GM12878 (cell line): ENCODE results near the gene SEPHS2. TPM values are rescaled to one million over a fixed set of nuclear protein-coding genes. Genes with fewer than 3 reads are reported as not detected.

Source experiments
- BCL11A ChIP-seq: IDR thresholded peaks from 2 replicates; pipeline ENCODE4 v1.6.1; 2011; ENCODE audit warnings: low read depth, low read length
- E4F1 ChIP-seq: fragments of 450-650 bp; IDR thresholded peaks from 2 replicates; pipeline ENCODE4 v1.6.1; 2018; ENCODE audit warnings: borderline replicate concordance, mild to moderate bottlenecking; ENCODE audit not compliant: partially characterized antibody
- EP300 ChIP-seq, 2 experiments: fragments of 150-350 bp in 1 of 2; IDR thresholded peaks; 2 replicates each; pipeline ENCODE4 v1.6.1; 2011 to 2012; ENCODE audit warnings: low read depth in 2 of 2, low read length in 2 of 2, borderline replicate concordance in 1 of 2, improper control_type of control experiment in 1 of 2, inconsistent platforms in 1 of 2; ENCODE audit not compliant: control insufficient read depth in 1 of 2
- ESRRA ChIP-seq: IDR thresholded peaks from 2 replicates; pipeline ENCODE4 v1.6.1; 2012; ENCODE audit warnings: mild to moderate bottlenecking, low read length, improper control_type of control experiment
- ETV6 ChIP-seq, 2 experiments: fragments of 450-650 bp in 1 of 2; IDR thresholded peaks in 1 of 2; conservative IDR thresholded peaks in 1 of 2; 2 replicates each; pipeline ENCODE4 v1.6.1; 2014; ENCODE audit warnings: antibody characterized with exemption in 1 of 2, borderline replicate concordance in 1 of 2, low read depth in 1 of 2, mild to moderate bottlenecking in 1 of 2, moderate library complexity in 1 of 2
- HDAC2 ChIP-seq: fragments of 200-600 bp; sonication (generic); IDR thresholded peaks from 2 replicates; pipeline ENCODE4 v1.6.1; 2017
- IRF3 ChIP-seq: fragments of 450-650 bp; IDR thresholded peaks from 2 replicates; pipeline ENCODE4 v1.6.1; 2014; ENCODE audit warnings: mild to moderate bottlenecking
- MTA2 ChIP-seq: fragments of 450-650 bp; IDR thresholded peaks from 2 replicates; pipeline ENCODE4 v1.6.1; 2016; ENCODE audit warnings: low read depth, mild to moderate bottlenecking, moderate library complexity
- NBN ChIP-seq: fragments of 450-650 bp; IDR thresholded peaks from 2 replicates; pipeline ENCODE4 v1.6.1; 2016
- NFYA ChIP-seq: IDR thresholded peaks from 2 replicates; pipeline ENCODE4 v1.6.1; 2011; ENCODE audit warnings: low read depth, mild to moderate bottlenecking, low read length, improper control_type of control experiment, borderline replicate concordance
- PRDM15 ChIP-seq: fragments of 450-650 bp; formaldehyde crosslinking; IDR thresholded peaks from 2 replicates; pipeline ENCODE4 v1.4.0; 2020; ENCODE audit warnings: mild to moderate bottlenecking, moderate library complexity
- SPI1 ChIP-seq: IDR thresholded peaks from 2 replicates; pipeline ENCODE4 v1.6.1; 2011; ENCODE audit warnings: low read depth, mild to moderate bottlenecking, low read length, moderate library complexity, borderline replicate concordance; ENCODE audit not compliant: insufficient read depth
- SUPT20H ChIP-seq: IDR thresholded peaks from 2 replicates; pipeline ENCODE4 v1.6.1; 2011; ENCODE audit warnings: low read depth, mild to moderate bottlenecking, low read length, moderate library complexity, borderline replicate concordance; ENCODE audit not compliant: control insufficient read depth
- YY1 ChIP-seq: IDR thresholded peaks from 2 replicates; pipeline ENCODE4 v1.6.1; 2011; ENCODE audit warnings: low read depth, mild to moderate bottlenecking, low read length
- polyA plus RNA-seq, 11 experiments: library from polyadenylated mRNA; depleted of rRNA in 4 of 11; unstranded in 6 of 11; stranded (reverse) in 5 of 11; fragments of >200 nt; fragmentation: Nextera tagmentation in 4 of 11; fragmentation: Illumina TruSeq in 1 of 11; extraction: Ambion mirVana in 4 of 11; extraction: Trizol in 1 of 11; gene quantifications; 1 replicate in 1 of 11; 2 replicates in 10 of 11; pipeline versions ENCODE4 v1.2.1 to v1.2.3, GENCODE V29; 2011 to 2016; ENCODE audit warnings: inconsistent platforms in 2 of 11, missing spikeins in 2 of 11, low read depth in 1 of 11
- total RNA-seq, 4 experiments: library from RNA; depleted of rRNA in 3 of 4; stranded (reverse); fragments of >200 nt in 3 of 4; fragmentation: Illumina TruSeq in 1 of 4; extraction: Trizol in 1 of 4; gene quantifications; 2 replicates each; pipeline versions ENCODE4 v1.2.1 to v1.2.3, GENCODE V29; 2013 to 2021
- TF ChIP-seq, protein P1 (sequence below): fragments of 450-650 bp; IDR thresholded peaks from 2 replicates; pipeline ENCODE4 v1.6.1; 2017; ENCODE audit warnings: low read depth, mild to moderate bottlenecking, moderate library complexity
- TF ChIP-seq, protein P2 (sequence below): fragments of 450-650 bp; IDR thresholded peaks from 2 replicates; pipeline ENCODE4 v1.6.1; 2017; ENCODE audit warnings: mild to moderate bottlenecking, low read depth, inconsistent platforms; ENCODE audit not compliant: poor library complexity, severe bottlenecking

SEPHS2 gene
- total and polyA plus RNA-seq, 10 of the 15 experiments (the other 5 are each of a cell fraction or from before 2014, with no cell fraction given) = 21.6 to 99.8 (median 72.9) TPM

DNA sequence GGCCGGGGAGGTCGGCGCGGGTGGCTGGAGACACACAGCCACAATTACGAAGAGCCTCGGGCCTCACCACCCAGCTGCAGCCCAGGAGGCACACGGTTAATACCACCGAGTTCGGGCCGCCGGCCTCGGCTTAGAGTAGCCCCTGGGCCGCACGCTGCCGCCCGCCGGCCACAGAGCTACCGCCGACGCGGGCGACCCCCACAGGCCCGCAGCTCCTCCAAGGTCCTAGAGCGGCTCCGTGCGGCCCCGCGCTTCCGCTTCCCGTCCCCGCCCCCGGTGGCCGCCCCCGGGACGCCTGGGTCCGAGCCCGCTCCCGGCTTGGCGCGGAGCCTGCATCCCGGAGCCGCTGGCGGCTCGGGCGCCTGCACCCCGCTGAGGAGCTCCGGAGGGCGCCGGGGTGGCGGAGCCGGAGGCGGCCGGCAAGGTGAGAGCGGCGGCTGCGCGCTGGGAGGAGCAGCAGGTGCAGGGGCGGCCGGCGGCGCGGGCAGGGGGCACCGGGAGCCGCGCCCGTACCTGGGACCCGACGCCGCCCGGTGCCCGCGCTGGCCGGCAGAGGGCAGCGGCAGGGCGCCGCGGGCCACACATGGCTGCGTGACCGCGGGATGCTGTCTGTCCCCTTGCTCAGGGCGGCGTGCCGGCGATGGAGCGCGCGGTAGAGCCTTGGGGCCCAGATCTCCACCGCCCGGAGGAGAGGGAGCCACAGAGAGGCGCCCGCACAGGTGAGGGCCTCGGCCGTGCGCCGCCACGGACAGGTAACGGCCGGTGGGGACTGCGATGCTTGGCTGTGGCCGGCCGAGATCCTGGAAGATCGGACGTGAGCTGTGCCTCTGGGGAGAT, 50.3 kb downstream of the SEPHS2 start, which contains the start of gene ZNF48 (continued):
- TF ChIP-seq BCL11A (no peak), SPI1 (peak; percentile 31; the same call in 1 of the 2 replicates), PRDM15 (CRISPR knock-in tag) (no peak), ESRRA (no peak), HDAC2 (no peak), EP300 (IDR thresholded peaks at IDR 0.05; ENCODE audit: borderline replicate concordance in 1 of 2, control insufficient read depth in 1 of 2, low read depth in 2 of 2, low read length in 2 of 2) (no peak), IRF3 (no peak), ETV6 (conservative IDR thresholded peaks at IDR 0.05 in 1 of 2, IDR thresholded peaks at IDR 0.05 in 1 of 2; ENCODE audit: borderline replicate concordance in 1 of 2, low read depth in 1 of 2) (no peak), MTA2 (no peak), YY1 (0 out of 2 replicates have a peak, but pooled peaks have one; percentile 18), SUPT20H (no peak), NBN (0 out of 2 replicates have a peak, but pooled peaks have one; percentile 36), E4F1 (no peak), NFYA (no peak)
- TF ChIP-seq, protein P1, sequence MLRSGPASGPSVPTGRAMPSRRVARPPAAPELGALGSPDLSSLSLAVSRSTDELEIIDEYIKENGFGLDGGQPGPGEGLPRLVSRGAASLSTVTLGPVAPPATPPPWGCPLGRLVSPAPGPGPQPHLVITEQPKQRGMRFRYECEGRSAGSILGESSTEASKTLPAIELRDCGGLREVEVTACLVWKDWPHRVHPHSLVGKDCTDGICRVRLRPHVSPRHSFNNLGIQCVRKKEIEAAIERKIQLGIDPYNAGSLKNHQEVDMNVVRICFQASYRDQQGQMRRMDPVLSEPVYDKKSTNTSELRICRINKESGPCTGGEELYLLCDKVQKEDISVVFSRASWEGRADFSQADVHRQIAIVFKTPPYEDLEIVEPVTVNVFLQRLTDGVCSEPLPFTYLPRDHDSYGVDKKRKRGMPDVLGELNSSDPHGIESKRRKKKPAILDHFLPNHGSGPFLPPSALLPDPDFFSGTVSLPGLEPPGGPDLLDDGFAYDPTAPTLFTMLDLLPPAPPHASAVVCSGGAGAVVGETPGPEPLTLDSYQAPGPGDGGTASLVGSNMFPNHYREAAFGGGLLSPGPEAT = 0 out of 2 replicates have a peak, but pooled peaks have one; percentile 19
- TF ChIP-seq, protein P2, sequence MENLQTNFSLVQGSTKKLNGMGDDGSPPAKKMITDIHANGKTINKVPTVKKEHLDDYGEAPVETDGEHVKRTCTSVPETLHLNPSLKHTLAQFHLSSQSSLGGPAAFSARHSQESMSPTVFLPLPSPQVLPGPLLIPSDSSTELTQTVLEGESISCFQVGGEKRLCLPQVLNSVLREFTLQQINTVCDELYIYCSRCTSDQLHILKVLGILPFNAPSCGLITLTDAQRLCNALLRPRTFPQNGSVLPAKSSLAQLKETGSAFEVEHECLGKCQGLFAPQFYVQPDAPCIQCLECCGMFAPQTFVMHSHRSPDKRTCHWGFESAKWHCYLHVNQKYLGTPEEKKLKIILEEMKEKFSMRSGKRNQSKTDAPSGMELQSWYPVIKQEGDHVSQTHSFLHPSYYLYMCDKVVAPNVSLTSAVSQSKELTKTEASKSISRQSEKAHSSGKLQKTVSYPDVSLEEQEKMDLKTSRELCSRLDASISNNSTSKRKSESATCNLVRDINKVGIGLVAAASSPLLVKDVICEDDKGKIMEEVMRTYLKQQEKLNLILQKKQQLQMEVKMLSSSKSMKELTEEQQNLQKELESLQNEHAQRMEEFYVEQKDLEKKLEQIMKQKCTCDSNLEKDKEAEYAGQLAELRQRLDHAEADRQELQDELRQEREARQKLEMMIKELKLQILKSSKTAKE = no peak
